ENCODE measurements around the gene DISC1. TPM values are rescaled to one million over a fixed set of nuclear protein-coding genes. Genes with fewer than 3 reads are reported as not detected.

Gene DISC1
- total RNA-seq, 1 experiment from 2014 or later: 1.8 TPM

GRCh38 chr1:231663211-231663792, 36.7 kb downstream of the DISC1 start:
- Histone ChIP-seq H3K27me3 (ENCODE audit: insufficient read depth, low read length) (no peaks in the 10 kb centered on the region), H3K4me1 (ENCODE audit: control insufficient read depth in 1 of 2, insufficient read depth in 2 of 2, low read length in 2 of 2) (no peaks in the 10 kb centered on the region), H3K4me2 (ENCODE audit: low read length) (no peak overlapping the region), H3K9ac (ENCODE audit: low read length) (no peak overlapping the region), H3K27ac (ENCODE audit: low read depth, low read length) (no peak overlapping the region), H4K20me1 (ENCODE audit: insufficient read depth) (no peaks in the 10 kb centered on the region), H2AFZ (ENCODE audit: low read depth, low read length, poor library complexity, severe bottlenecking) (no peak overlapping the region), H3K9me2 (ENCODE audit: insufficient read depth) (no peaks in the 10 kb centered on the region), H3K9me3 (ENCODE audit: control insufficient read depth in 1 of 2, insufficient read depth in 1 of 2, low read depth in 1 of 2, low read length in 2 of 2) (no peaks in the 10 kb centered on the region), H3K36me3 (ENCODE audit: control insufficient read depth in 1 of 2, insufficient read depth in 2 of 2, low read length in 2 of 2) (no peaks in the 10 kb centered on the region), H3K79me2 (ENCODE audit: insufficient read depth, low read length) (no peaks in the 10 kb centered on the region), H3K4me3 (replicated peaks in 1 of 2; ENCODE audit: low read depth in 1 of 2, low read length in 2 of 2) (no peak overlapping the region)
- TF ChIP-seq POLR2A (IDR thresholded peaks at IDR 0.05; ENCODE audit: borderline replicate concordance, extremely low read depth, insufficient read depth, insufficient read length): no peak
- no peak for TF ChIP-seq SRF (IDR thresholded peaks at IDR 0.05; ENCODE audit: low read depth)
- TF ChIP-seq CBX3 (IDR thresholded peaks at IDR 0.05; ENCODE audit: low read depth): no peak
- no peak for TF ChIP-seq SIN3A (IDR thresholded peaks at IDR 0.05; ENCODE audit: low read depth)
- no peak for TF ChIP-seq SP1 (IDR thresholded peaks at IDR 0.05; ENCODE audit: low read depth)
- BruUV-seq (replicated peaks): no TSS peak
- ChIA-PET CTCF (no interaction called here), RAD21 (ENCODE audit: low non-redundant PET in 1 of 2, low total read pairs in 2 of 2, uncharacterized antibody in 2 of 2, unreplicated experiment in 2 of 2) (no interaction called here), POLR2A (no interaction called here)
- DNase-seq (ENCODE audit: low read depth, low spot score) (no peak), ATAC-seq (no peak)
- intact Hi-C loops (cut with micrococcal nuclease): no loop called here

GRCh38 chr1:231665101-231665500, 38.5 kb downstream of the DISC1 start:
- RAD21 ChIA-PET (ENCODE audit: low non-redundant PET in 1 of 2, low total read pairs in 2 of 2, uncharacterized antibody in 2 of 2, unreplicated experiment in 2 of 2): no interaction called here
- CTCF ChIA-PET: no interaction called here
- Histone ChIP-seq H3K36me3 (ENCODE audit: control insufficient read depth in 1 of 2, insufficient read depth in 2 of 2, low read length in 2 of 2) (no peaks in the 10 kb centered on the region), H2AFZ (ENCODE audit: low read depth, low read length, poor library complexity, severe bottlenecking) (no peak overlapping the region), H3K27ac (ENCODE audit: low read depth, low read length) (no peak overlapping the region), H4K20me1 (ENCODE audit: insufficient read depth) (no peaks in the 10 kb centered on the region), H3K27me3 (ENCODE audit: insufficient read depth, low read length) (no peaks in the 10 kb centered on the region), H3K4me2 (ENCODE audit: low read length) (no peak overlapping the region), H3K4me1 (ENCODE audit: control insufficient read depth in 1 of 2, insufficient read depth in 2 of 2, low read length in 2 of 2) (no peaks in the 10 kb centered on the region), H3K9me3 (ENCODE audit: control insufficient read depth in 1 of 2, insufficient read depth in 1 of 2, low read depth in 1 of 2, low read length in 2 of 2) (no peaks in the 10 kb centered on the region), H3K4me3 (replicated peaks in 1 of 2; ENCODE audit: low read depth in 1 of 2, low read length in 2 of 2) (no peak overlapping the region), H3K9ac (ENCODE audit: low read length) (no peak overlapping the region), H3K79me2 (ENCODE audit: insufficient read depth, low read length) (no peaks in the 10 kb centered on the region), H3K9me2 (ENCODE audit: insufficient read depth) (no peaks in the 10 kb centered on the region)
- DNase-seq (ENCODE audit: low read depth, low spot score) (no peak), ATAC-seq (no peak)
- POLR2A ChIA-PET: no interaction called here
- TF ChIP-seq CTCF (IDR thresholded peaks at IDR 0.05 in 2 of 3, conservative IDR thresholded peaks at IDR 0.05 in 1 of 3; ENCODE audit: borderline replicate concordance in 1 of 3, insufficient read depth in 1 of 3, low read depth in 2 of 3, low read length in 2 of 3): no peak
- TF ChIP-seq SIN3A (IDR thresholded peaks at IDR 0.05; ENCODE audit: low read depth): no peak
- TF ChIP-seq POLR2A (IDR thresholded peaks at IDR 0.05; ENCODE audit: borderline replicate concordance, extremely low read depth, insufficient read depth, insufficient read length): no peak
- no peak for TF ChIP-seq YY1 (IDR thresholded peaks at IDR 0.05; ENCODE audit: extremely low read depth, insufficient replicate concordance, low read depth, low read length)
- TF ChIP-seq REST (IDR thresholded peaks at IDR 0.05; ENCODE audit: low read depth): no peak
- no peak for TF ChIP-seq MAX (IDR thresholded peaks at IDR 0.05)
- no peak for TF ChIP-seq POLR2AphosphoS5 (IDR thresholded peaks at IDR 0.05; ENCODE audit: low read depth, low read length)
- intact Hi-C loops (cut with micrococcal nuclease): no loop called here
- BruUV-seq (replicated peaks): no TSS peak
